Measurements from ENCODE around the gene SLC4A4. TPM values are rescaled to one million over a fixed set of nuclear protein-coding genes. Genes with fewer than 3 reads are reported as not detected.
A peak's percentile ranks its signal among the peaks of the same experiment; 100 is the strongest.

SLC4A4 gene
- total RNA-seq, 1 donor from 2014 or later: 5.0 TPM

- H3K27me3 Mint-ChIP-seq (ENCODE audit: unreplicated experiment): no peaks in the 10 kb centered on the region
- H3K27ac Mint-ChIP-seq (ENCODE audit: unreplicated experiment): no peak overlapping the region
- no peaks in the 10 kb centered on the region for H3K4me1 Mint-ChIP-seq (ENCODE audit: unreplicated experiment)
- H3K9me3 Mint-ChIP-seq (ENCODE audit: unreplicated experiment): no peaks in the 10 kb centered on the region
- no peak for TF ChIP-seq CTCF (IDR thresholded peaks at IDR 0.05; ENCODE audit: unreplicated experiment)
- no peaks in the 10 kb centered on the region for H3K36me3 Mint-ChIP-seq (ENCODE audit: low read depth, unreplicated experiment)
- no peak overlapping the region for H3K4me3 Mint-ChIP-seq (ENCODE audit: unreplicated experiment)
- DNase-seq (ENCODE audit: low spot score): no peak
These were observed 135.9 kb downstream of the SLC4A4 start for GRCh38 chr4:71474731-71475130.

- H3K27ac Mint-ChIP-seq (ENCODE audit: unreplicated experiment): no peak overlapping the region
- H3K4me1 Mint-ChIP-seq (ENCODE audit: unreplicated experiment): no peaks in the 10 kb centered on the region
- H3K9me3 Mint-ChIP-seq (ENCODE audit: unreplicated experiment): no peaks in the 10 kb centered on the region
- no peak for TF ChIP-seq CTCF (IDR thresholded peaks at IDR 0.05; ENCODE audit: unreplicated experiment)
- H3K36me3 Mint-ChIP-seq (ENCODE audit: low read depth, unreplicated experiment): no peaks in the 10 kb centered on the region
- no peaks in the 10 kb centered on the region for H3K27me3 Mint-ChIP-seq (ENCODE audit: unreplicated experiment)
- DNase-seq (ENCODE audit: low spot score): no peak
- H3K4me3 Mint-ChIP-seq (ENCODE audit: unreplicated experiment): no peak overlapping the region
These were observed 137.4 kb downstream of the SLC4A4 start for GRCh38 chr4:71476240-71476639.

DNA sequence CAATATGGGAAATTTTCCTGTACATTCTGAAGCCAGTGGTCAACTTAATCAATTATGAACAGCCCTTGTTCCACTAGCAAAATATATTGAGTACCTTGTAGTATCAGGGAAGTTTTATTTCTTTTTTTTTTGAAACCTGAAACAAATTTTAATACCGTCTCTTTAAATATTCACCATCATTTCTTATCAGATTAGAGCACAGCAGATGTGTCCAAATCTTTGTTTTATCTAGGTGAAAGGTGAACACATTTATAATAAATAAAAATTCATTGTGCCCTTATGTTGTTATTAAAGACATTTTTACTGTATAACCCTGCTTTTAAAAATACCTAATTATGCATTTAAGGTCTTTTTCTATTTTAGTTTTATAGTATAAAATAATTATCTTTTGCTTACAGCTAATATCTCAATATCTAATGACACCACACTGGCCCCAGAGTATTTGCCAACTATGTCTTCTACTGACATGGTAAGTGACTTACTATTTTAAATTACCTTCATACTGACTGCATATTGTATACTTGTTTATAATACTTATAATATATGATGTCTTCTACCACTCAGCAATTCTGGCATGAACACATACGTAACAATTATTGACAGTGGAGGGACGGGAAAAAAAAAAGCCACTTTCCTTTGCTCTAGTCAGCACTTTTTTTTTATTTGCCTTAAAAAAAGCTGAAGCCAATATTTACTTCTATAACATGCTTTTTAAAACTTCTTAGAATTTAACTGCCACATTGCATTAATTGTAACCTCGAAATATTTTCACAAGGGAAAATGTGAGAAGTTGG is 147.9 kb downstream of the SLC4A4 start:
- H3K4me3 Mint-ChIP-seq (ENCODE audit: unreplicated experiment): no peak overlapping the region
- H3K4me1 Mint-ChIP-seq (ENCODE audit: unreplicated experiment): peaks cover 7% of the 10 kb centered on the region
- H3K36me3 Mint-ChIP-seq (ENCODE audit: low read depth, unreplicated experiment): no peaks in the 10 kb centered on the region
- no peak for TF ChIP-seq CTCF (IDR thresholded peaks at IDR 0.05; ENCODE audit: unreplicated experiment)
- peak overlapping the region; percentile 65 for H3K27ac Mint-ChIP-seq (ENCODE audit: unreplicated experiment)
- H3K9me3 Mint-ChIP-seq (ENCODE audit: unreplicated experiment): no peaks in the 10 kb centered on the region
- no peak for DNase-seq (ENCODE audit: low spot score)
- no peaks in the 10 kb centered on the region for H3K27me3 Mint-ChIP-seq (ENCODE audit: unreplicated experiment)

GRCh38 chr4:71487344-71487920 is 148.6 kb downstream of the SLC4A4 start:
- no peaks in the 10 kb centered on the region for H3K27me3 Mint-ChIP-seq (ENCODE audit: unreplicated experiment)
- DNase-seq (ENCODE audit: low spot score): no peak
- H3K4me3 Mint-ChIP-seq (ENCODE audit: unreplicated experiment): no peak overlapping the region
- H3K36me3 Mint-ChIP-seq (ENCODE audit: low read depth, unreplicated experiment): no peaks in the 10 kb centered on the region
- no peaks in the 10 kb centered on the region for H3K9me3 Mint-ChIP-seq (ENCODE audit: unreplicated experiment)
- H3K27ac Mint-ChIP-seq (ENCODE audit: unreplicated experiment): peak overlapping the region; percentile 65
- TF ChIP-seq CTCF (IDR thresholded peaks at IDR 0.05; ENCODE audit: unreplicated experiment): no peak
- H3K4me1 Mint-ChIP-seq (ENCODE audit: unreplicated experiment): peaks cover 7% of the 10 kb centered on the region

DNA sequence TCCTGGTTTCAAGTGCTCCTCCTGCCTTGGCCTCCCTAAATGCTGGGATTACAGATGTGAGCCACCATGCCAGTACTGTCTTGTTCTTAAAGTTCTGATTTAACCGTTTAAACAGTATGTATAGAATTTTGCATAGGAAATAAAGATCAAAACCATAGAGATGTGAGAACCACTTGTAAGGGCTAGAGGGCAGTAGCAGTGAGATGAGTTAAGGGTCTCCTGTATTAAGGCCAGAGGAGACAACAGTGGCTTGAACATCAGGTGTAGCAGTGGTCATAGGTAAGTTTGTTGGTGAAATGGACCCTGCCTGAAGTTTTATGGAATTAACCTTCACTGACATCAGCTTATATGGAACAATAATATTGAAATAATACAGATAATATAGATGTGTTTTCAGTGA is 155.7 kb downstream of the SLC4A4 start:
- no peak for DNase-seq (ENCODE audit: low spot score)
- no peaks in the 10 kb centered on the region for H3K9me3 Mint-ChIP-seq (ENCODE audit: unreplicated experiment)
- peaks cover 2% of the 10 kb centered on the region for H3K4me1 Mint-ChIP-seq (ENCODE audit: unreplicated experiment)
- no peak overlapping the region for H3K27ac Mint-ChIP-seq (ENCODE audit: unreplicated experiment)
- H3K36me3 Mint-ChIP-seq (ENCODE audit: low read depth, unreplicated experiment): no peaks in the 10 kb centered on the region
- no peak overlapping the region for H3K4me3 Mint-ChIP-seq (ENCODE audit: unreplicated experiment)
- no peak for TF ChIP-seq CTCF (IDR thresholded peaks at IDR 0.05; ENCODE audit: unreplicated experiment)
- no peaks in the 10 kb centered on the region for H3K27me3 Mint-ChIP-seq (ENCODE audit: unreplicated experiment)
